DND-41 (cell line): ENCODE results near the gene PPFIBP1.

ENCODE experiments used
- ATAC-seq: fragments of 200-7000 bp; cut with Tn5 transposase; 3 replicates; pipeline ENCODE4 v1.9.1; 2021; ENCODE audit warnings: low read depth; ENCODE audit not compliant: insufficient read depth
- DNase-seq: peaks from one replicate; pipeline ENCODE4 v3.0.0-alpha.2; 2020
- H2AFZ ChIP-seq: 2 replicates; pipeline ENCODE4 v1.6.0; 2012; ENCODE audit warnings: low read depth, low read length
- H3K27ac ChIP-seq: 2 replicates; pipeline ENCODE4 v1.5.1; 2012; ENCODE audit warnings: low read length, inconsistent platforms
- H3K27me3 ChIP-seq: fragments of 200-600 bp; sonication (generic); 2 replicates; pipeline ENCODE4 v1.6.0; 2012; ENCODE audit warnings: low read length, mild to moderate bottlenecking, inconsistent platforms; ENCODE audit not compliant: insufficient read depth, poor library complexity
- H3K36me3 ChIP-seq: 2 replicates; pipeline ENCODE4 v1.5.1; 2012; ENCODE audit warnings: low read length, inconsistent platforms; ENCODE audit not compliant: insufficient read depth
- H3K4me1 ChIP-seq: 2 replicates; pipeline ENCODE4 v1.5.1; 2012; ENCODE audit warnings: mild to moderate bottlenecking, low read length; ENCODE audit not compliant: insufficient read depth
- H3K4me2 ChIP-seq: 2 replicates; pipeline ENCODE4 v1.6.0; 2012; ENCODE audit warnings: mild to moderate bottlenecking, moderate library complexity, low read length, inconsistent platforms; ENCODE audit not compliant: insufficient read depth
- H3K4me3 ChIP-seq, 2 experiments: fragments of 200-600 bp in 1 of 2; shearing (Covaris generic) in 1 of 2; 2 replicates each; pipeline ENCODE4 v1.5.1; 2012 to 2016; ENCODE audit warnings: inconsistent platforms in 2 of 2, low read length in 2 of 2, mild to moderate bottlenecking in 2 of 2, low read depth in 1 of 2, moderate library complexity in 1 of 2
- H3K79me2 ChIP-seq: 2 replicates; pipeline ENCODE4 v1.6.0; 2012; ENCODE audit warnings: low read length, inconsistent platforms; ENCODE audit not compliant: insufficient read depth
- H3K9ac ChIP-seq: 2 replicates; pipeline ENCODE4 v1.6.0; 2012; ENCODE audit warnings: low read depth, mild to moderate bottlenecking, inconsistent platforms, low read length, moderate library complexity
- H3K9me3 ChIP-seq: 2 replicates; pipeline ENCODE4 v1.5.1; 2012; ENCODE audit warnings: low read length, moderate library complexity, mild to moderate bottlenecking, inconsistent platforms; ENCODE audit not compliant: insufficient read depth, severe bottlenecking
- H4K20me1 ChIP-seq: 2 replicates; pipeline ENCODE4 v1.6.0; 2012; ENCODE audit warnings: low read length; ENCODE audit not compliant: insufficient read depth
- EZH2 ChIP-seq: IDR thresholded peaks from 3 replicates; pipeline ENCODE4 v1.6.1; 2012; ENCODE audit warnings: borderline replicate concordance, low read depth, mild to moderate bottlenecking, moderate library complexity, low read length, inconsistent platforms; ENCODE audit not compliant: severe bottlenecking
- TF ChIP-seq, protein P1 (sequence below): IDR thresholded peaks from 2 replicates; pipeline ENCODE4 v1.5.1; 2012; ENCODE audit warnings: borderline replicate concordance, low read length, moderate library complexity, mild to moderate bottlenecking; ENCODE audit not compliant: poor library complexity, severe bottlenecking; ENCODE audit errors: extremely low read depth

Gene PPFIBP1

DNA sequence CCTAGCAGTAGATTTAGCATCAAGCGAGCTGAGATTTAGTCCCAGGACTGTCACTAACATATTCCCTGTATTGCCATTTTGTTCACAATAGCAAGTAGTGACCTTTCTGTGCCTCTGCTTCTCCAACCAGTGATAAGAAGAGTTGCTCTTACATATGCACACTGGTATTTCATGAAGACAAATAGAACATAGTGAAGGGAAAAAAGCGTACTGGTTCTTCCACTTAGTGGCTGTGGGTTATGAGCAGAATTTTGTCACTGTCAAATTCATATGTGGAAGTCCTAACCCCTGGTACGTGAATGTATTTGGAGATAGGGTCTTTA, 12.3 kb upstream of the PPFIBP1 start:
- Histone ChIP-seq H3K9ac (no peak overlapping the region), H3K4me3 (no peak overlapping the region), H3K9me3 (no peaks in the 10 kb centered on the region), H3K4me2 (no peak overlapping the region), H3K79me2 (no peaks in the 10 kb centered on the region), H3K27ac (no peak overlapping the region), H3K4me1 (no peaks in the 10 kb centered on the region), H3K36me3 (no peaks in the 10 kb centered on the region), H2AFZ (no peak overlapping the region), H3K27me3 (no peaks in the 10 kb centered on the region), H4K20me1 (no peaks in the 10 kb centered on the region)
- TF ChIP-seq, protein P1, sequence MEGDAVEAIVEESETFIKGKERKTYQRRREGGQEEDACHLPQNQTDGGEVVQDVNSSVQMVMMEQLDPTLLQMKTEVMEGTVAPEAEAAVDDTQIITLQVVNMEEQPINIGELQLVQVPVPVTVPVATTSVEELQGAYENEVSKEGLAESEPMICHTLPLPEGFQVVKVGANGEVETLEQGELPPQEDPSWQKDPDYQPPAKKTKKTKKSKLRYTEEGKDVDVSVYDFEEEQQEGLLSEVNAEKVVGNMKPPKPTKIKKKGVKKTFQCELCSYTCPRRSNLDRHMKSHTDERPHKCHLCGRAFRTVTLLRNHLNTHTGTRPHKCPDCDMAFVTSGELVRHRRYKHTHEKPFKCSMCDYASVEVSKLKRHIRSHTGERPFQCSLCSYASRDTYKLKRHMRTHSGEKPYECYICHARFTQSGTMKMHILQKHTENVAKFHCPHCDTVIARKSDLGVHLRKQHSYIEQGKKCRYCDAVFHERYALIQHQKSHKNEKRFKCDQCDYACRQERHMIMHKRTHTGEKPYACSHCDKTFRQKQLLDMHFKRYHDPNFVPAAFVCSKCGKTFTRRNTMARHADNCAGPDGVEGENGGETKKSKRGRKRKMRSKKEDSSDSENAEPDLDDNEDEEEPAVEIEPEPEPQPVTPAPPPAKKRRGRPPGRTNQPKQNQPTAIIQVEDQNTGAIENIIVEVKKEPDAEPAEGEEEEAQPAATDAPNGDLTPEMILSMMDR: no peak
- TF ChIP-seq EZH2: no peak
- DNase-seq: no peak
- no peak for ATAC-seq

DNA sequence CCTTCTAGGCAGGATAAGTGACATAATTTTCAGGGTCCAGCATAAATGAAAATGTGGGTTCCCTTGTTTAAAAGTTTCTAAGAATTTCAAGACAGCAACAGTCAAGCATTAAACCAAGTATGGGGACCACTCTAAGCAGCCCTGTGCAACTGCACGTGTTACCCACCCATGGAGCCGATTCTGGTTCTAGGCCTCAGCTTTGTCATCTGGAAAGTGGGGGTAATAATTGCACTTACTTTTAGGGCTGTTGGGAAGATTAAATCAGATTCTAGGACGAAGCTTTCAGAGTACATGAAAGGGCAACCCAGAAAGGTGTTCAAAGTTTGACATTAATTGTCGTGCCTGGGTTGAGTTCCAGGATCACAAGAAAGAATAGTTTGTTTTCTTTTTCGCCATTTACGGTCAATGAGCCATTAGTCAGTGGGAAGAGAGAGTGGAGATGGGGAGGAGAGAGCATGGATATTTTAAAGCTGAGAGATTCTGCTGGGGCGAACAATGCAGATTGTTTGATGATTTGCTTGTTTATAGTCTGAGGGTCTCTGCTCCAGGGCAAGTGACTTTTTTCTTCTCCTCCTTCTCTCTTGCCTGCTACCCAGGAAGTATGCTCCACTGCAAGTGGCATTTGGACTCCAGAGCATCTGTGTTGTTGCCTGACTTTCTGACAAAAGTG, 10.7 kb upstream of the PPFIBP1 start:
- H3K9ac ChIP-seq: no peak overlapping the region
- no peaks in the 10 kb centered on the region for H3K27me3 ChIP-seq
- no peaks in the 10 kb centered on the region for H3K4me1 ChIP-seq
- no peak overlapping the region for H3K4me2 ChIP-seq
- ATAC-seq (no peak), DNase-seq (no peak)
- no peaks in the 10 kb centered on the region for H3K36me3 ChIP-seq
- no peaks in the 10 kb centered on the region for H3K9me3 ChIP-seq
- TF ChIP-seq, protein P1: no peak
- TF ChIP-seq EZH2: no peak
- H3K27ac ChIP-seq: no peak overlapping the region
- no peak overlapping the region for H2AFZ ChIP-seq
- H3K4me3 ChIP-seq: no peak overlapping the region
- no peaks in the 10 kb centered on the region for H3K79me2 ChIP-seq
- H4K20me1 ChIP-seq: no peaks in the 10 kb centered on the region

DNA sequence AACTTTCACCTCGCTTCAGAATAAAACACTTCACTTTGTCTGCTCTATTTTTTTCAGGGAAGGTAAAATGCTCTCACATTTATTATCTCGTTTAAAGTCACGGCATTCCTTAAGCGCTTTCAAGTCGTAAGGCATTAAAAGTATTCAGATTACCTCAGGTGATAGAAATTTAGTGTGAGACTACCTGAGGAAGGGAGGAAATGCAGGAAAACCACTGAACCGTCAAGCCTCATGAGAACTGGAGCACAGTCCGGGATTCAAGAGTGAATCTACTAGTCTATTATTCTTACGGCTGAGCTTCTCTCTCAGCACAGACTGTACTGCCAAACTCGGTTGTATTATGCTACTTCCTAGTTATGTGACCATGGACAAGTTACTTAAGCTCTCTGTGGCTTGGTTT, 8.3 kb upstream of the PPFIBP1 start:
- Histone ChIP-seq H3K27me3 (peaks cover 6% of the 10 kb centered on the region), H3K4me2 (no peak overlapping the region), H2AFZ (no peak overlapping the region), H3K4me1 (no peaks in the 10 kb centered on the region), H3K79me2 (no peaks in the 10 kb centered on the region), H3K4me3 (no peak overlapping the region), H3K9me3 (no peaks in the 10 kb centered on the region), H4K20me1 (no peaks in the 10 kb centered on the region), H3K9ac (no peak overlapping the region), H3K27ac (no peak overlapping the region), H3K36me3 (no peaks in the 10 kb centered on the region)
- ATAC-seq: no peak
- TF ChIP-seq EZH2: no peak
- TF ChIP-seq, protein P1: no peak
- no peak for DNase-seq

DNA sequence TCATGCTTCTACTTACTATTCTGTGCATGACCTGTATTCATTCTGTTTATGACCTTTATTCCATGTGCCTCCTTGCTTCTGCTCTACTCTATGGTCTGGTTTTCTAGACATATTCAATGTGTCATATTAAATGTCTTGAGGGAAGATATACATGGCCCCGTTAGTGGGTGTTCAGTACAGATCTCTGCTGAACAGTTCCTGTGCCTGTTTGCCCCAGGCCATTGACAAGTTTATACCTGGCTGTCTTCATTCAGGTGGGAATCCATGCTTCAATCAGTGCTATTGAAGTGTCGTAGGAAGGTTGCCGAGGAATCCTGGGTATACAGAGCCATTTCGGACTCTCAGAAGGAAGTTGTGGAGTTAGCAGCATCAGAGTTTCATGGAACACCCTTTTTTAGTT, 7.4 kb upstream of the PPFIBP1 start:
- no peaks in the 10 kb centered on the region for H4K20me1 ChIP-seq
- DNase-seq (no peak), ATAC-seq (no peak)
- TF ChIP-seq EZH2: no peak
- TF ChIP-seq, protein P1: no peak
- H3K27ac ChIP-seq: no peak overlapping the region
- no peaks in the 10 kb centered on the region for H3K36me3 ChIP-seq
- peaks cover 6% of the 10 kb centered on the region for H3K27me3 ChIP-seq
- no peak overlapping the region for H3K4me3 ChIP-seq
- H3K79me2 ChIP-seq: no peaks in the 10 kb centered on the region
- H2AFZ ChIP-seq: no peak overlapping the region
- H3K9ac ChIP-seq: no peak overlapping the region
- no peaks in the 10 kb centered on the region for H3K9me3 ChIP-seq
- no peaks in the 10 kb centered on the region for H3K4me1 ChIP-seq
- H3K4me2 ChIP-seq: no peak overlapping the region
